Measurements from ENCODE around the gene TRDN. TPM values are rescaled to one million over a fixed set of nuclear protein-coding genes. Genes with fewer than 3 reads are reported as not detected.
"Not testable (repeated sequence)": the region's sequence is repeated elsewhere in the genome, so short reads cannot be mapped to it uniquely, and the experiment has no call there.

Gene TRDN
- total RNA-seq, 1 donor from 2014 or later, result 0.06 TPM

DNA sequence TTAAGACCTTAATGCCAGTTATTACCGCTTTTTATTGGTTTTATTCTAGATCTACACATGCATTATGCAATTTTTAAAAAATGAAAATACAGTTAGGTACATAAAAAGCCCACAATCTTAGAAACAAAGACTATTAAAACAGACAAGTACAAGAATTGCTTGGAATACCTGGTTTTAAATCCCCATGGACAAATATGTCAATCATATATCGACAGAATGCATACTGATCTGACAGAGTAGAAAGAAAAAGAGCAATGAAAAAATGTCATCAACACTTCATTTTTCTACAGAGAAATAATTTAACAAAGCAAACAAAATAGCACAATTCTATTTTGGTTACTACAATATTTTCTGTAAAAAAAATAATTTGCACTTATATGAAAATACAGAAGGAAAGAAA, 139.7 kb downstream of the TRDN start:
- H3K4me3 ChIP-seq, result no peak overlapping the region
- H3F3A ChIP-seq (ENCODE audit: low read depth), result no peaks in the 10 kb centered on the region
- TF ChIP-seq EZH2 (IDR thresholded peaks at IDR 0.05), result no peak
- no peak for TF ChIP-seq EZH2phosphoT487 (IDR thresholded peaks at IDR 0.05)
- TF ChIP-seq, protein P1, sequence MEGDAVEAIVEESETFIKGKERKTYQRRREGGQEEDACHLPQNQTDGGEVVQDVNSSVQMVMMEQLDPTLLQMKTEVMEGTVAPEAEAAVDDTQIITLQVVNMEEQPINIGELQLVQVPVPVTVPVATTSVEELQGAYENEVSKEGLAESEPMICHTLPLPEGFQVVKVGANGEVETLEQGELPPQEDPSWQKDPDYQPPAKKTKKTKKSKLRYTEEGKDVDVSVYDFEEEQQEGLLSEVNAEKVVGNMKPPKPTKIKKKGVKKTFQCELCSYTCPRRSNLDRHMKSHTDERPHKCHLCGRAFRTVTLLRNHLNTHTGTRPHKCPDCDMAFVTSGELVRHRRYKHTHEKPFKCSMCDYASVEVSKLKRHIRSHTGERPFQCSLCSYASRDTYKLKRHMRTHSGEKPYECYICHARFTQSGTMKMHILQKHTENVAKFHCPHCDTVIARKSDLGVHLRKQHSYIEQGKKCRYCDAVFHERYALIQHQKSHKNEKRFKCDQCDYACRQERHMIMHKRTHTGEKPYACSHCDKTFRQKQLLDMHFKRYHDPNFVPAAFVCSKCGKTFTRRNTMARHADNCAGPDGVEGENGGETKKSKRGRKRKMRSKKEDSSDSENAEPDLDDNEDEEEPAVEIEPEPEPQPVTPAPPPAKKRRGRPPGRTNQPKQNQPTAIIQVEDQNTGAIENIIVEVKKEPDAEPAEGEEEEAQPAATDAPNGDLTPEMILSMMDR (IDR thresholded peaks at IDR 0.05), result no peak
- Mint-ChIP-seq H3K27me3 (ENCODE audit: insufficient read depth, low read depth) (peaks cover 3% of the 10 kb centered on the region), H3K36me3 (no peaks in the 10 kb centered on the region), H3K4me3 (no peak overlapping the region), H3K4me1 (no peaks in the 10 kb centered on the region), H3K9me3 (no peaks in the 10 kb centered on the region), H3K27ac (no peak overlapping the region)
- H4K20me1 ChIP-seq (ENCODE audit: low read depth), result no peaks in the 10 kb centered on the region
- no peak overlapping the region for H3K9ac ChIP-seq
- H3K27ac ChIP-seq, result no peak overlapping the region
- no peaks in the 10 kb centered on the region for H3K4me1 ChIP-seq
- no peaks in the 10 kb centered on the region for H3K27me3 ChIP-seq
- no peaks in the 10 kb centered on the region for H3K9me3 ChIP-seq (ENCODE audit: low read depth)
- no peak overlapping the region for H2AFZ ChIP-seq (replicated peaks)
- no peaks in the 10 kb centered on the region for H3K79me2 ChIP-seq (ENCODE audit: low read depth)
- H3K36me3 ChIP-seq, result no peaks in the 10 kb centered on the region
- no peak for DNase-seq (ENCODE audit: low spot score)
- no peak overlapping the region for H3K4me2 ChIP-seq

DNA sequence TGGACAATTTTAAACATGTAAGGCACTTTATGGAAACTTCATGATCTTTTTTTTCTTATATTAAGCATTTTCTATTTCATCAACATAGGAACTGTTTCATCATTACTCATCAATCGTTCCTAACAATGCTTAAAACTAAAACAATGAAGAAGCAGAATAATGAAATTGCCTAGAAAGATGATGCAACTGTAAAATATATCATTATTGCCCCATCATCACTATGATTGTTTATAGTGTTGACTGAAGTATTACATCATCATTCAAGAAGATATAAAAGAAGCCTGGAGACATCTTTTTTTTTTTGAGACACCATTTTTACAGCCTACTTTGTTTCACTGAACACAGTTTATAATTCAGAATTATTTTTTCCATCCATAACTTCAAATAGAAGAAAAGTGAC, 147.2 kb downstream of the TRDN start:
- Histone ChIP-seq H3K4me1 (no peaks in the 10 kb centered on the region), H4K20me1 (ENCODE audit: low read depth) (no peaks in the 10 kb centered on the region), H3K79me2 (ENCODE audit: low read depth) (no peaks in the 10 kb centered on the region), H2AFZ (replicated peaks) (no peak overlapping the region), H3K36me3 (no peaks in the 10 kb centered on the region), H3K9ac (no peak overlapping the region), H3K4me3 (no peak overlapping the region), H3K27me3 (no peaks in the 10 kb centered on the region), H3K4me2 (no peak overlapping the region), H3F3A (ENCODE audit: low read depth) (no peaks in the 10 kb centered on the region), H3K9me3 (ENCODE audit: low read depth) (no peaks in the 10 kb centered on the region), H3K27ac (no peak overlapping the region)
- TF ChIP-seq EZH2 (IDR thresholded peaks at IDR 0.05), result no peak
- TF ChIP-seq, protein P1 (IDR thresholded peaks at IDR 0.05), result no peak
- TF ChIP-seq EZH2phosphoT487 (IDR thresholded peaks at IDR 0.05), result no peak
- no peaks in the 10 kb centered on the region for H3K4me1 Mint-ChIP-seq
- no peak overlapping the region for H3K27ac Mint-ChIP-seq
- H3K27me3 Mint-ChIP-seq (ENCODE audit: insufficient read depth, low read depth), result no peaks in the 10 kb centered on the region
- no peak overlapping the region for H3K4me3 Mint-ChIP-seq
- DNase-seq (ENCODE audit: low spot score), result no peak
- H3K9me3 Mint-ChIP-seq, result no peaks in the 10 kb centered on the region
- H3K36me3 Mint-ChIP-seq, result no peaks in the 10 kb centered on the region

DNA sequence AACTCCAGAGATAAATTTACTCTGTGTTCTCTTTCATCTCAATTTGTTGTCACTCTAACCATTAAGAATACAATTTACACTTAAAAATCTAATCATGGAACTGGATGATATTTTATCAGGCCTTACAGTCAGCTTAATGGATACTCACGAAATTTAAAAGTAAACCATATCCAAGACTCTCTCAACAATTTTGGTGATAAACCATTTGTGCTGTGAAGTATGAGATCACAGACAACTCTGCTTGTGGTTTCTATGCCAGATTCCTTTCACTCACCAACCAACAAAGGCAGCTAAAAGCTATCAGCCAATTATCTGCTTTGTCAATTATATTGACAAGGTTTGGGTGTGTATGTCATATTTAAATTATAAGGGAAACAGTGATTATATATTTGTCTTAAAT, 155.8 kb downstream of the TRDN start:
- no peak overlapping the region for H3K27ac ChIP-seq
- no peaks in the 10 kb centered on the region for H3K36me3 Mint-ChIP-seq
- H3K4me1 ChIP-seq, result no peaks in the 10 kb centered on the region
- no peaks in the 10 kb centered on the region for H4K20me1 ChIP-seq (ENCODE audit: low read depth)
- H3K27ac Mint-ChIP-seq, result no peak overlapping the region
- H3K9me3 Mint-ChIP-seq, result no peaks in the 10 kb centered on the region
- no peak overlapping the region for H3K4me3 Mint-ChIP-seq
- H3F3A ChIP-seq (ENCODE audit: low read depth), result no peaks in the 10 kb centered on the region
- no peak for DNase-seq (ENCODE audit: low spot score)
- no peaks in the 10 kb centered on the region for H3K9me3 ChIP-seq (ENCODE audit: low read depth)
- TF ChIP-seq EZH2phosphoT487 (IDR thresholded peaks at IDR 0.05) (no peak), EZH2 (IDR thresholded peaks at IDR 0.05) (no peak)
- TF ChIP-seq, protein P1 (IDR thresholded peaks at IDR 0.05), result no peak
- no peak overlapping the region for H3K4me2 ChIP-seq
- H2AFZ ChIP-seq (replicated peaks), result peak overlapping the region; percentile 51
- no peak overlapping the region for H3K4me3 ChIP-seq
- no peaks in the 10 kb centered on the region for H3K79me2 ChIP-seq (ENCODE audit: low read depth)
- no peak overlapping the region for H3K9ac ChIP-seq
- no peaks in the 10 kb centered on the region for H3K36me3 ChIP-seq
- H3K27me3 Mint-ChIP-seq (ENCODE audit: insufficient read depth, low read depth), result no peaks in the 10 kb centered on the region
- H3K4me1 Mint-ChIP-seq, result no peaks in the 10 kb centered on the region
- H3K27me3 ChIP-seq, result no peaks in the 10 kb centered on the region

DNA sequence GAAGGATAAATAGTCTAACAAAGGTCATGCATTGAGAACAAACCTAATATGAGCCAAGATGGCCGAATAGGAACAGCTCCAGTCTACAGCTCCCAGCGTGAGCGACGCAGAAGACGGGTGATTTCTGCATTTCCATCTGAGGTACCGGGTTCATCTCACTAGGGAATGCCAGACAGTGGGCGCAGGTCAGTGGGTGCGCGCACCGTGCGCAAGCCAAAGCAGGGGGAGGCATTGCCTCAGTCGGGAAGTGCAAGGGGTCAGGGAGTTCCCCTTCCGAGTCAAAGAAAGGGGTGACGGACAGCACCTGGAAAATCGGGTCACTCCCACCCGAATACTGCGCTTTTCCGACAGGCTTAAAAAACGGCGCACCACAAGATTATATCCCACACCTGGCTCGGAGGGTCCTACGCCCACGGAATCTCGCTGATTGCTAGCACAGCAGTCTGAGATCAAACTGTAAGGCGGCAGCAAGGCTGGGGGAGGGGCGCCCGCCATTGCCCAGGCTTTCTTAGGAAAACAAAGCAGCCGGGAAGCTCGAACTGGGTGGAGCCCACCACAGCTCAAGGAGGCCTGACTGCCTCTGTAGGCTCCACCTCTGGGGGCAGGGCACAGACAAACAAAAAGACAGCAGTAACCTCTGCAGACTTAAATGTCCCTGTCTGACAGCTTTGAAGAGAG, 164.6 kb downstream of the TRDN start:
- H3K9me3 ChIP-seq (ENCODE audit: low read depth); H3K9me3 Mint-ChIP-seq; H3K4me3 Mint-ChIP-seq; H3K4me1 ChIP-seq; H3K79me2 ChIP-seq (ENCODE audit: low read depth); H3K27me3 Mint-ChIP-seq (ENCODE audit: insufficient read depth, low read depth); H3F3A ChIP-seq (ENCODE audit: low read depth); H3K4me1 Mint-ChIP-seq; H3K36me3 Mint-ChIP-seq; DNase-seq (ENCODE audit: low spot score); H3K4me2 ChIP-seq; H2AFZ ChIP-seq (replicated peaks); H4K20me1 ChIP-seq (ENCODE audit: low read depth); H3K4me3 ChIP-seq; H3K36me3 ChIP-seq; H3K27ac ChIP-seq; H3K9ac ChIP-seq; H3K27me3 ChIP-seq: not testable (repeated sequence)
- peak overlapping the region; percentile 41 for H3K27ac Mint-ChIP-seq
